HT-29 (cell line): ENCODE measurements around the gene MIPOL1. TPM values are rescaled to one million over a fixed set of nuclear protein-coding genes. Genes with fewer than 3 reads are reported as not detected.
"Not testable (repeated sequence)": the region's sequence is repeated elsewhere in the genome, so short reads cannot be mapped to it uniquely, and the experiment has no call there.

ENCODE experiments used
- DNase-seq: peaks from one replicate; pipeline ENCODE4 v3.0.0-alpha.2; 2015; ENCODE audit warnings: low spot score
- total RNA-seq: library from RNA; depleted of rRNA; stranded (reverse); fragments of >200 nt; shearing (Covaris generic); gene quantifications from 2 replicates; pipeline ENCODE4 v1.2.3, GENCODE V29; 2014; rRNA removed

Gene MIPOL1, protein sequence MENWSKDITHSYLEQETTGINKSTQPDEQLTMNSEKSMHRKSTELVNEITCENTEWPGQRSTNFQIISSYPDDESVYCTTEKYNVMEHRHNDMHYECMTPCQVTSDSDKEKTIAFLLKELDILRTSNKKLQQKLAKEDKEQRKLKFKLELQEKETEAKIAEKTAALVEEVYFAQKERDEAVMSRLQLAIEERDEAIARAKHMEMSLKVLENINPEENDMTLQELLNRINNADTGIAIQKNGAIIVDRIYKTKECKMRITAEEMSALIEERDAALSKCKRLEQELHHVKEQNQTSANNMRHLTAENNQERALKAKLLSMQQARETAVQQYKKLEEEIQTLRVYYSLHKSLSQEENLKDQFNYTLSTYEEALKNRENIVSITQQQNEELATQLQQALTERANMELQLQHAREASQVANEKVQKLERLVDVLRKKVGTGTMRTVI
- 0.10 and 0.51 TPM in 2 replicates for total RNA-seq

DNA sequence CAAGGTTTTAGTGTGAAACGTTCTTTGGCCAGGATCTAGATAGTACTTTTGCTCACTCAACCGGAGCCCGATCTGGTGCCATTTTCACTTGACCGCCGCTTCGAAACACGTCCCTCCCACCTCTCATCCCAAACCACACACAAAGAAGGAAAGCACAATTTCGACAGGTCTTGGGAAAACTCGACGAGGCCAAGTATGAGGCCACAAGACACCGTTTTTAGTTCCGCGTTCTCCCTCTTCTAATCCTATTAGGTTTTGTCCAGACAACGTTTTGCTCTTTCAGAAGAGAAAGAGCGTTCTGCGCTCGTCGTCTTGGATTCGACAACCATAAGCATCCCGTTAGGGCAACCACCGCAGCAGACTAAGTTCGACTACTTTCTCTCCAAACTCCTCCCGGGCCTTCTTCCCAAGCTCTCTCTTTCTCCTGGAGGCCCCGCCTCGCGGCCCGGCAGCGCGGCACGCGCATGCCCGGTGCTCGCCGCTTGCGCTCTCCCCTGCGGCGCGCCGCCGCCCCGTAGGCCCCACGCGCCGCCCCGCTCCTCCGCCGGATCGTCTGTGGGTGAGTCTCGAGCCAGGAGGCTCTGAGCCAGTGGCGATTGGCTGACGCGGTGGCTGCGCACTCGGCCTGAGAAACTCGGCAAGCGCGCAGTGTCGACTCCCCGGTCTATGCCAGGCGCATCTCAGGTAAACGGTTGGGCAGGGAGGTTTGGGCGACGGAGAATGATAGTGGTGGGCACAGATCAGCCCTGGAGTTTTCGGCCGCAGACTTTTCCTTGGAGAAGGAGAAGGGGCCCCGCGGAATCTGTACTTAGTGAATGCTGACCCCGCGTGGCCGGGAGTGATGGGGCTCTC, at the start of gene MIPOL1:
TSS of gene MIPOL1 (plus strand) at position 517 of the 852 bp plus-strand sequence. CDS start 49,952 bp downstream, outside the sequence.
- DNase-seq, result peak; percentile 48

DNA sequence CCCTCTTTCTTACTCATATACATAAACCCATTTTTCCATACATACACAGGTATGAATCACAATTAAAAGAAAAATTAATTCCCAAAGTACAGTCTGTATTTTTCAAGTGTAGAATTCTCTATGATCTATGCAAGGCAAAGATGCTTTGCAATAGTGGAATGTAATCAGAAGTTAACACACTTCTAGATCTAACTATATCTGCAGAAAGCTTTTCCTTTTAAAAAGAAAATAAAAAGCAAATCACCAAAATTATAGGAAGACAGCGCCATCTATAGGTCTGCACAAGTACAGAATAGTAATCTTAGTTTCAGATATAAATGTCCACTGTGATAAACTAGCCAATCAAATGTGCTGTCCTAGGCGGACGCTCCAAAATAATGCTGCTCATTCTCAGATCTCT, 47.3 kb upstream of the MIPOL1 start:
- peak; percentile 45 for DNase-seq

DNA sequence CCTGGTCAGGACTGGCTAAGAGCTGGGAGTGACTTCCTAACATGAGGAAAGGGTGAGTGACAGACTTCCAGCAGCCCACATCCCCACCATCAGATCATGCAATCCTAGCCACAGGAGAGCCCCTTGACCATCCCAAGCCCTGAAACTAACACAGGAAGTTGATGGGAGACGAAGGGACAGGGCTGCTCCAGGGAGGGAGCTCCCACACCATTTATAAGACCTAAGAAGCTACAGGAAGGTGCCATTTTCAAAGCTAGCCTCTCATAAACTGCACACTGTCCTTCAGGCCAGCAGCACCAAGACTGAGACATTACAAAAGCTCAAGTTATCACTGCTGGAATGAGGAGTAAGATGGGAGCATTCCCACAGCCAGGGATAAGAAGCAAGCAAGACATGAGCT, 44.7 kb upstream of the MIPOL1 start:
- no peak for DNase-seq

DNA sequence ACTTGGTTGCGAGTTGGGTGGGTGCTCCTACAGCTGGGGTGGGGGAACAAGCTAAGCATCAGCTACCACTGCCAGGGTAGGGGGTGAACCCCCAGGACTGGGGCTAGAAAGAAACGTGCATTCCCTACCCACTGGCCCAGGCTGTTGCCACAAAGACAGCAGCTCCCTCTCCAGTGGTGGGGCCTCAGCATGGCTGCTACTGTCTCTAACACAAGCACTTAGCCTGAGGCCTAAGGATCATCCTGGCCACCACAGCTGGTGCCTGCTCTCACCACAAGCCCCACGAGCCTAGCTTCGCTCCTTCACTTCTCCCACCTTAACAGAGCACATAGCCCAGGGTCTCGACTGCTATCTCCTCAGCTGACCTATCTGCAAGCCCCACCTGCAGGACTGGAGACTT, 44.3 kb upstream of the MIPOL1 start:
- DNase-seq, result no peak

DNA sequence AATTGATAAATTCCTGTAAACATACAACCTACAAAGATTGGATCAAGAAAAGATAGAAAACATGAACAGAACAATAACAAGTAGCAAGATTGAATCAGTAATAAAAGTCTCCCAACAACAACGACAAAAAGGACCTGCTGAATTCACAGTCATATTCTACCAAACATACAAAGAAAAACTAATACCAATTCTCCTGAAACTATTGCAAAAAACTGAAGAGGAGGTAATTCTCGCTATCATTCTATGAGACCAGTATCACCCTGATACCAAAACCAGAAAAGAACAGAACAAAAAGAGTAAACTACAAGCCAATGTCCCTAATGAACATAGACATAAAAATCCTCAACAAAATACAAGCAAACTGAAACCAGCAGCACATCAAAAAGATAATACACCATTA, 39.8 kb upstream of the MIPOL1 start:
- no peak for DNase-seq

DNA sequence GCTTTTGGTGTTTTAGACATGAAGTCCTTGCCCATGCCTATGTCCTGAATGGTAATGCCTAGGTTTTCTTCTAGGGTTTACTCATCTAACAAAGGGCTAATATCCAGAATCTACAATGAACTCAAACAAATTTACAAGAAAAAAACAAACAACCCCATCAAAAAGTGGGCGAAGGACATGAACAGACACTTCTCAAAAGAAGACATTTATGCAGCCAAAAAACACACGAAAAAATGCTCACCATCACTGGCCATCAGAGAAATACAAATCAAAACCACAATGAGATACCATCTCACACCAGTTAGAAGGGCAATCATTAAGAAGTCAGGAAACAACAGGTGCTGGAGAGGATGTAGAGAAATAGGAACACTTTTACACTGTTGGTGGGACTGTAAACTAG, 35.4 kb upstream of the MIPOL1 start:
- not testable (repeated sequence) for DNase-seq

DNA sequence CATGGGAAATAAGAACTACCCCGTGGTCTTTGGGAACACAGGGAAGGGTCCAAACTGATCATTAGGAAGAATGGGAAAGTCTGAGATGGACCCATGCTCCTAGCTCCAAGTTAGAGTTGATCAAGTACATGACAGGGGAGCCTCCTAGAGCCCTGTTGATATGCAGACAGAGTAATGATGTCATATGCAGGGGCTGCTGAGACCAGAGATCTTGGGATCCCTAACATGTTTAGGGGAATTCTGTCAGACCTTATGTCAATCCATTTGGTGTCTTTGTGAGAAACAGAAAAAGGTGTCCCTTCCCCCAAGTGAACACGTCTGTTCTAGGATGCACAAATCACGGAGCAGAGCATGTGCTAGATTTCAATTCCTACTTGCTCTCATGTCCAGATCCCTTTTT, 31.9 kb upstream of the MIPOL1 start:
- no peak for DNase-seq

DNA sequence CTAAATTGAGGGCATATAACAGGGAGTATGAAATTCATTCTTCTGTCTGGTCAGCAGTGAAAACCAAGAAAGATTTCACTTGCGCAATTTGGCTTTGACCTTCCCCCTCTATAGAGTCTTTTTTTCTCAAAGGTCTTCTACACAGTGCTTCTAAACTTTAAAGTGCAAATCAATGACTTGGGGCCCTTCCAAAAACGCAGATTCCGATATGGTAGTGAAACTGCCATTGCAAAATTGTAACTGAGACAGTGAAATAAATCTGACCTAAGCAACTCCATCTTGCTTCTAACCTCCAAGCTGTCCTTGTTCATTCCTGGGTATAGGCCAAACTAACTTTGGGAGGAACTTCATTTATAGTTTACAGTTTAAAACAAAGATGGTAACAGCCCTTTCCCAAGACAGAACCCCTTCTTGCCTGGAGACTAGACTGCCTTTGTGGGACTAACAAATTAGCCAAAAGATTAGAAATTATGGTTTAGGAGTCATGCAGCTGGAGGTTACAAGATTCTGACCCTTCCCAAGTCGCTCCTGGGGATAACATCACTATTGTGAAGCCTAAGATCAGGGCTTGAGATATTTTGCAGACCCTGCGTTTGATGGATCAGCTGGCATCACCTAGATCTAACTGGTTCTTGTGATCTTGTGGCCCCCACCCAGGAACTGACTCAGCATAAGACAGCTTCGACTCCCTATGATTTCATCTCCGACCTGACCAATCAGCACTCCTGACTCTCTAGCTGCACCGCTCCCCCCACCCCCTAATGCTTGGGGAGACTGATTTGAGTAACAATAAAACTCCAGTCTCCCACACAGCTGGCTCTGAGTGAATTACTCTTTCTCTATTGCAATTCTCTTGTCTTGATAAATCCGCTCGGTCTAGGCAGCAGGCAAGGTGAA, 30.3 kb upstream of the MIPOL1 start:
- no peak for DNase-seq

DNA sequence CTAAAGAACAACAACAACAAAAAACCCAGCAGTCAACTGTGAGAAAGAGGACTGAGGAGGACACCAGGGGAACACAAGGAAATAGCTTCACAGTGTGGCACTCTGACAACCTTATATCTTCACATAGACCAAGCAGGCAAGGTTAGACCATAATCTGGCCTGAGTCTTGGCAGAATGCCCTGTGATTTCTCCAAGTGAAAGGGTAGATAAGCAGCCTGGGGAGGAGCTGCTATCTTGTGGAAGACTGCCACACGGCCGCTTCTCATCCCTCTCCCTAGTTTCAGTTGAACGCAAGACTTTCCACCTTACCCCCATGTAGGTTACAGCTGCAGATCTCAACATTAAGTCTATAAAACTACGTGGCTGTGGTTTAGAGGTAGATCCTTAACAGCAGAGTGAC, 29.0 kb upstream of the MIPOL1 start:
- DNase-seq, result peak; percentile 2

DNA sequence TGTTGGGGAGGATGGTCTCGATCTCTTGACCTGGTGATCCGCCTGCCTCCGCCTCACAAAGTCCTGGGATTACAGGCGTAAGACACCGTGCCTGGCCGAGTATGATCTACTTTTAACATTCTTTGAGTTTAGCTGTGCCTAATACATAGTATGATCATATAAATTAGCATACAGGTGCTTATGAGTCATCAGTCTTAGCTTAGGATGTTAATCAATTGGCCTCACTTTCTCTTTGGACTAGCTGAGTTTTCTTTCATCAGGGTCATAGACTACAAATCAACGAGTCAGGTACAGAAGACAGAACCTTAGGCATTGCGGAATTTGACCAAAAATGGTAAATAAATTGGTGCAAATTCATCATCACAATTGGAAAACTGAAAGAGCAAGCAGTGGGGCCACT, 27.5 kb upstream of the MIPOL1 start:
- no peak for DNase-seq

DNA sequence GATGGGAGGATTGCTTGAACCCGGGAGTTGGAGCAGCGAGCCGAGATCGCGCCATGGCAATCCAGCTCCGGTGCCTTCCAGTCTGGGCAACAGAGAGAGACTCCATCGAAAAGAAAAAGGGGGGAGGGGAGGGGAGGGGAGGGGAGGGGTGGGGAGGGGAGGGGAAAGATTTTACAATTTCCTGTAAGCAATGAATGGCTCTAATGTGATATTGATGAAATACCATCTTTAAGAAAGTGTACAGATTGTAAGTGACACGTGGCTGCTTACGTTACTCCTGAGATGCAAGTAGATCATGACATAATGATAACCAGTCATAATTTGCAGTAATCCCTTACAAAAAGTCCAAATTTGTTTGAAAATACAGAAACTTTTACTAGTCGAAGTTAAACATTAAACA, 26.7 kb upstream of the MIPOL1 start:
- no peak for DNase-seq

DNA sequence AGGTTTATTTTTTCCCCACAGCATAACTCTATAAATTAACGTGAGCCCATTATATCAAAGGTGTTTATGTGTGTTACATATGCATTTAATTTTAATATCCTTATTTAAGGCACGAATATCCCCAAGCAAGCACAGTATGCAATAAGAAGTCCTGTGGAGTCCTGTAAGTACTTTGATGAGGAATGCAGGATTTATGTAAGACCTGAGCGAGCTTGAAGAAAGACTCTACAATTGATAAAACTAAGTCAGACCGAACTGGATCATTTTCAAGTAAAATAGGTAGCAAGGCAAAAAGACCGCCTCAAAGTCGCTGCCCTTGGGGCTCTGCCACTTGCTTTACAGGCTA, 26.1 kb upstream of the MIPOL1 start:
- no peak for DNase-seq

DNA sequence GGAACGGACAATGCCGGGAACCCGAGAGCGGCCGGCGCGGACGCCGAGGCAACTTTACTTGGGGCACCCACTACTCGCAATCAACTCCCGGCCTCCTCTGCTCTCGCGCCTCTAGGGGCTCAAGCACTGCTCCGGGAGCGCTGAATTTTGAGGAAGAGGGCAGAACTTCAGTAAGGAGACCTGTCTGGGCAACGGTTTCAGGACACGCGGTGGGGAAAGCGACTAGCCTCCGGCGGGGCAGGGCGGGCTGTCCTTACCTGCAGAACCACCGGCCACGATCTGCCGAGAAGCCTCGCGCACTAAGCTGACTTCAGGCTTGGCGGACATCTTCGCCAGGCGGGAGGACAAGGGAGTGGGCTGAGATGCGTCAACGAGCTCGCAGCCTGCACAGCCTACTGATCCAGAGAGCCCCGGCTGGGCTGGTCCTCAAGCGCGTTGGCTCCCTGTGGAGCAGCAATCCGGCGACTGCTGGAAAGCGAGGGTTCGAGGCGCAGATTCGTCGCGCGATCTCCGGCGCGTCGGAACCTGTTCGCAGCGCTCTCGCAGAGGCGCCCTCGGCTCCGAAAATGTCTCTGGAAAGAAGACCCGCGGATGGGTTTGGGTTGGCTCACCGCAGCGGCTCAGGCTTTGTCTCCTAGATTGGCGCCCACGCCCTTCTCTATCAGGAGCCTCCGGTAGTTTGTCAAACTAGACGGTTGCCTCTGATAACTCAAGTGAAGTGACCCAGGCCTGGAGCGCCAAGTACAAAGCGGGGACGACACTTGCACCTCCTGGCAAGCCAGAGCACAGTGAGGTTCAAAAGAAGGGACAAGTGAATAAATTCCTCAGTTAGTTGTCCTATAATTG, 25.5 kb upstream of the MIPOL1 start, which contains the start of gene SLC25A21:
TSS of gene SLC25A21 (minus strand) at position 583 of the 846 bp plus-strand sequence.
- DNase-seq, result no peak

DNA sequence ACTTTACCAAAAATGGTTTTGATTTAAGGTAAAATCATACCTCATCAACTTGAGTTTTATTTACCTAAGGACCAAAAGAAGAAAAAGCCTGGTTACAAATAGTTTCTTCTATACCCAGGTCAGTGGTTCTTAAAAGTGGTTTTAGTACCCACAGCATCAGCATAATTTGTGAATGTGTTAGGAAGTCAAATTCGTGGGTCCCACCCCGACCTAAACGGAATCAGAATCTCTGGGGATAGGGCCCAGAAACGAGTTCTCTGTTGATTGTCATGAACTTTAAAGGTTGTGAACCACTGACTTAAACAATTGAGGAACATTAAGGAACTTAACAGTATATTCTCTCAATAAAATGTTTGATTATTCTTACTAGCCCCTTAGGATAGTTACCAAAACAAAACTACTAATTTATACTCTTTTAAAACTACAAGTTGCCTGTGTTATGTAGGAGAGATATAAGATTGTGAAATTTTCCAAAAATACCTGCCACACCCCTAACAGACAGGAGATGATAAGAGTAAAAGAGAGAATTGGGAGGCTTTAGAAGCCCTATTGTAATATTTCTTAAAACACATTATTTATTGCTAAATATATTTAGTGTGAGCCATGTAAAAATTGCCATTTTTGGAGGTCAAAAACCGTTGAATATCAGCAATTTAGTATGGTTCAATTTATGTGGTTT, 24.7 kb upstream of the MIPOL1 start:
- DNase-seq, result no peak

DNA sequence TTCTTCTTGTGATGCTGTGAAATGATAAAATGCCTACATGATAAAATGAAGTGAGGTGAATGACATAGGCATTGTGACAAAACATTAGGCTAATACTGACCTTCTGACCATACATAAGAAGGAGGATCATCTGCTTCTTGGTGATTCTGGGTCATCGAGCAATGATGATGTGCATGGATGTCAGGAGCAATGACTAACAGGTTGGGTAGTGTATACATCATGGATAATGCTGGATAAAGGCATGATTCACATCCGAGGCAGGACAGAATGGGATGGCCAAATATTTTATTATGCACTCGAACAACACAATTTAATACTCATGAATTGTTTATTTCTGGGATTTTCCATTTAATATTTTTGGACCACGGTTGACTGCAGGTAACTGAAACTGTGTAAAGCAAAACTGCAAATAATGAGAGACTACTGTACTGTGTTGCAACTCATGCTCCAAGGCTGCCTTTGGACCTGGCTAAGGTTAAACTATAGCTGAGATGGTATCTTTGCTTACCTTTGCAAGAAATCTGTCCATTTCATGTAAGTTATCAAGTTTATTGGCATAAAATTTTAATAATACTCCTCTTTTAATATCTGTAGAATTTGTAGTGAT, 17.7 kb upstream of the MIPOL1 start:
- no peak for DNase-seq

DNA sequence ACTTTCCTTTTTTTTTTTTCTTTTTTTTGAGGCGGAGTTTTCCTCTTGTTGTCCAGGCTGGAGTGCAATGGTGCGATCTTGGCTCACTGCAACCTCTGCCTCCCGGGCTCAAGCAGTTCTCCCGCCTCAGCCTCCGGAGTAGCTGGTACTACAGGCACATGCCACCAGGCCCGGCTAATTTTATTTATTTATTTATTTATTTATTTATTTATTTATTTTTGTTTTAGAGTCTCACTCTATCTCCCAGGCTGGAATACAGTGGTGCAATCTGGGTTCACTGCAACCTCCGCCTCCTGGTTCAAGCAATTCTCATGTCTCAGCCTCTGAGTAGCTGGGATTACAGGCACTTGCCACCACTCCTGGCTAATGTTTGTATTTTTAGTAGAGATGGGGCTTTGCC, 16.9 kb upstream of the MIPOL1 start:
- not testable (repeated sequence) for DNase-seq

DNA sequence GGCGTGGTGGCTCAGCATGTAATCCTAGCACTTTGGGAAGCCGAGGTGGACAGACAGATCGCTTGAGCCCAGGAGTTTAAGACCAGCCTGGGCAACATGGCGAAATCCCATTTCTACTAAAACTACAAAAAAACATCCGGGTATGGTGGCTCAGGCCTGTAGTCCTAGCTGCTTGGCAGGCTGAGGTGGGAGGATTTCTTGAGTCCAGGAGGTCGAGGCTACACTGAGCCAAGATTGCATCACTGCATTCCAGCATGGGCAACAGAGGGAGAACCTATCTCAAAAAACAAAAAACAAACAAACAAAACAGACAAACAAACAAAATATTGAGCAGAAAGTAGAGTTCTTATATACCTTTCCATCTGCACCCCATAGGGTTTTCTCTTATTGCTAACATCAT, 16.3 kb upstream of the MIPOL1 start:
- no peak for DNase-seq

DNA sequence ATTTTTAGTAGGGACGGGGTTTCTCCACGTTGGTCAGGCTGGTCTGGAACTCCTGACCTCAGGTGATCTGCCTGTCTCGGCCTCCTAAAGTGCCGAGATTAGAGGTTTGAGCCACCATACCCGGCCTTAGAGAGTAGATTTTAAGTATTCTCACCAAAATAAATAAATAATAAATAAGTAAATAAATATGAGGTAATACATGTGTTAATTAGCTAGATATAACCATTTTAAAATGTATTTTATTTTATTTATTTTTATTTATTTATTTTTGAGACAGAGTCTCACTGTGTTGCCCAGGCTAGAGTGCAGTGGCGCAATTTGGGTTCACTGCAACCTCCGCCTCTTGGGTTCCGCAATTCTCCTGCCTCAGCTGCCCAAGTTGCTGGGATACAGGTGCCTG, 13.2 kb upstream of the MIPOL1 start:
- not testable (repeated sequence) for DNase-seq

DNA sequence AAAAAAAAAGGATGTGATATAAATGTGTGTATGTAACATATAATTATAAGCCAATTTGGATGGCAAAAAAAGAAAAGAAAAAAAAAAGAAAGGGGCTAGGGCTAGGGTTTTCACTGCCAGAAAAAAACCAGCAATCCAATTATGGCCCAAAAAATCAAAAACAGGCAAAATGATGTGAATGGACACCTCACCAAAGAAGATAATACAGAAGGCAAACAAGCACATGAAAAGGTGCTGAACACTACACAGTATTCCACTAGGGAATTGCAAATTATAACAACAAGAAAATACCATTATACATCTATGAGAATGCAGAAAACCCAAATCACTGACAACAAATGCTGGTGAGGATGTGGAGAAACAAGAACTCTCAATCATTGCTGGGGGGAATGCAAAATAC, 12.1 kb upstream of the MIPOL1 start:
- DNase-seq, result no peak

DNA sequence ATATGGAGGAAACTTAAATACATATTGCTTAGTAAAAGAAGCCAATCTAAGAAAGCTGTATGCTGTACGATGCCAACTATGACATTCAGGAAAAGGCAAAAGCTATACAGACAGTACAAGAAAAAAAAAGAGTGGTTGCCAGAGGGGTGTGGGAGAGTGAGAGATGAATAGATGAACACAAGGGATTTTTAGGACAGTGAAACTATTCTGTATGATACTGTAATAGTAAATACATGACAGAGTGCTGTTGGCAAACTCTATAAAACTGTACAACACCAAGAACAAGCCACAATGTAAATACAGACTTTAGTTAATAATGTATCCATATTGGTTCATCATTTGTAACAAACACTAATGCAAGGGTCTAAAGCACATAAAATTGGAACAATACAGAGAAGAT, 10.9 kb upstream of the MIPOL1 start:
- no peak for DNase-seq
